ENCODE measurements around the gene PADI2. TPM values are rescaled to one million over a fixed set of nuclear protein-coding genes. Genes with fewer than 3 reads are reported as not detected.

Gene PADI2
- total RNA-seq, 1 donor from 2014 or later, result 15.2 TPM

DNA sequence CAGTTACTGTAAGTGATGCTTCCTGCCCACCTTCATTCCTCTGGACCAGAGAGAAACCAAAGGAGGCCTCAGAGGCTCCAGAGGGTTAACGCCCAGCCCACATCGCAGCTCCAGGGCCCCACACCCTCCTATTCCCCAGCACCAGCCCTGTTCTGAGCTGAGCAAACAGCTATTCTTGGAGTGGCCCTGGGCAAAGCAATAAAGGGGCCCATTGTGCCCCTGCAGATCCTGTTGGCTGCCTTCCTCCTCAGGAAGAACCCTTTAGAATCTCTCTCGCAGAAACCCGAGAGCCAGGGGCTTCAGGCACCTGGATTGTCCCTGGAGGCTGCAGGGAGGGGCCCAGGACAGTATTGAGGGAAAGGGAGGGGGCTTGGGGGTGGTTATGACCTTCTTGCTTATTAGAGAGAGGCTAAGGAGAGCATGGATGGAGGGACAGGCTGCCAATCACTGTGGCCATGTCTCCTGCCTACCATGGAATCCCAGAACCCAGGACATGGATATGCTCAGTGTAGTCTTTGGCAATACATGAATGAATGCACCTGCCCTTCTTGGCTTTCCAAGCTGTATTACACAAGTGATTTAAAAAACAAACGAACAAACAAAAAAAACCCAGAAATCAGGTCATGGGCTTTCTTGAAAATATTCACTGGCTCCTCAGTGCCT, 9.2 kb downstream of the PADI2 start:
- H3K4me3 ChIP-seq (ENCODE audit: low read depth, low read length), result no peak overlapping the region

DNA sequence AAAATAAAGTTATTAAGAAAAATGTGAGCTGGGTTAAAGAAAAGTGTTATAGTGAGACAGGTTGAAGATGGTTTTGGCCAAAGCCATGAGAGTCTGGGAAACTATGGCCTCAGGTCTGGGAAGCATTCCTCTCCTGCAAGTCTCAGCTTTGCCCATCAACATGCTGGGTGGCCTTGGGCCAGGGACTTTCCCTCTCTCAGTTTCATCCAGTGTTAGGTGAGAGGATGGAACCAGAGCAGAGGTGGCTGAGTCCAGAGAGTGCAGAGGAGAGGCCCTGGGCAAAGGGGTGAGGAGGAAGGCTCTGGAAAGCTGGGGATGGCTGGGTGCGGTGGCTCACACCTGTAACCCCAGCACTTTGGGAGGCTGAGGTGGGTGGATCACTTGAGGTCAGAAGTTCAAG, 10.5 kb downstream of the PADI2 start:
- H3K4me3 ChIP-seq (ENCODE audit: low read depth, low read length), result no peak overlapping the region
- TF ChIP-seq, protein P1, sequence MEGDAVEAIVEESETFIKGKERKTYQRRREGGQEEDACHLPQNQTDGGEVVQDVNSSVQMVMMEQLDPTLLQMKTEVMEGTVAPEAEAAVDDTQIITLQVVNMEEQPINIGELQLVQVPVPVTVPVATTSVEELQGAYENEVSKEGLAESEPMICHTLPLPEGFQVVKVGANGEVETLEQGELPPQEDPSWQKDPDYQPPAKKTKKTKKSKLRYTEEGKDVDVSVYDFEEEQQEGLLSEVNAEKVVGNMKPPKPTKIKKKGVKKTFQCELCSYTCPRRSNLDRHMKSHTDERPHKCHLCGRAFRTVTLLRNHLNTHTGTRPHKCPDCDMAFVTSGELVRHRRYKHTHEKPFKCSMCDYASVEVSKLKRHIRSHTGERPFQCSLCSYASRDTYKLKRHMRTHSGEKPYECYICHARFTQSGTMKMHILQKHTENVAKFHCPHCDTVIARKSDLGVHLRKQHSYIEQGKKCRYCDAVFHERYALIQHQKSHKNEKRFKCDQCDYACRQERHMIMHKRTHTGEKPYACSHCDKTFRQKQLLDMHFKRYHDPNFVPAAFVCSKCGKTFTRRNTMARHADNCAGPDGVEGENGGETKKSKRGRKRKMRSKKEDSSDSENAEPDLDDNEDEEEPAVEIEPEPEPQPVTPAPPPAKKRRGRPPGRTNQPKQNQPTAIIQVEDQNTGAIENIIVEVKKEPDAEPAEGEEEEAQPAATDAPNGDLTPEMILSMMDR (conservative IDR thresholded peaks at IDR 0.05; ENCODE audit: low read depth, low read length), result no peak
- DNase-seq (ENCODE audit: low read depth), result no peak

More for the DNA sequence above, 9.2 kb downstream of the PADI2 start:
- DNase-seq (ENCODE audit: low read depth), result no peak
- TF ChIP-seq, protein P1 (conservative IDR thresholded peaks at IDR 0.05; ENCODE audit: low read depth, low read length), result no peak

DNA sequence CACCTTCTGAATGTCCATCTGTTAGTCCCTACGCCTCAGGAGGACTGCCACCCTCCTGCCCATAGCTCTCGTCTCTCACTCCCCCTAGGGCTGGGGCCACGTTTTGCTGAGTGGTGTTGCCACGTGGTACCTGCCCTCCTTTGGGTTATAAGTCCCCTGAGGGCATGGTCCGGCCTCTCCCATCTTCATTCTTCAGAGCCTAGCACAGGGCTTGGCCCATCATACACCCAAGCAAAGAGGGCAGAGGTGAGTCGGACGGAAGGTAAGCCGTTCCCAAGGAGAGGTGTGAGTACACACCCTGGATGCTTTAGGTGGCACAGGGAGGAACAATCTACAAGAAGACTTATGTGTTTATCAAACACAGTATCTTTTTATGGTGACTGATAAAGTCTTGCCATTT, 10.9 kb downstream of the PADI2 start:
- no peak overlapping the region for H3K4me3 ChIP-seq (ENCODE audit: low read depth, low read length)
- TF ChIP-seq, protein P1 (conservative IDR thresholded peaks at IDR 0.05; ENCODE audit: low read depth, low read length), result no peak
- no peak for DNase-seq (ENCODE audit: low read depth)

DNA sequence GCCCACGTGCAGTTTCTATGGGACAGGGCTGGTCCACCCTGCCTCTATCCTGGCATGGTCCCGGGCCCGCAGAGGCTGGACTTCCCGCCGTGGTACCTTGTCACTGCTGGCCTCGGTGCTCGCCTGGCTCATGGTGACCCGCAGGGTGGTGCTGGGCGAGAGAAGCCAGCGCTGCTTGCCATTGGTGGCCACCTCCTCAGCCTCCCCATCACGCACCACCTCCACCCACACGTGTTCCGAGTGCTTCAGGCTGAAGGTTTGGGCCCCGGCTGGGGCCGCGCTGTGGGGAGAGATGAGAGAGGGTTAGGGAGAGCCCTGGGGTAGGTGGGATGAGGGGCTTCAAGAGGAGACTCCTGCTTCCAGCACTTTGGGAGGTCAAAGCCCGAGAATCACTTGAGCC, 14.5 kb downstream of the PADI2 start:
- H3K4me3 ChIP-seq (ENCODE audit: low read depth, low read length), result no peak overlapping the region
- DNase-seq (ENCODE audit: low read depth), result no peak
- TF ChIP-seq, protein P1 (conservative IDR thresholded peaks at IDR 0.05; ENCODE audit: low read depth, low read length), result no peak

DNA sequence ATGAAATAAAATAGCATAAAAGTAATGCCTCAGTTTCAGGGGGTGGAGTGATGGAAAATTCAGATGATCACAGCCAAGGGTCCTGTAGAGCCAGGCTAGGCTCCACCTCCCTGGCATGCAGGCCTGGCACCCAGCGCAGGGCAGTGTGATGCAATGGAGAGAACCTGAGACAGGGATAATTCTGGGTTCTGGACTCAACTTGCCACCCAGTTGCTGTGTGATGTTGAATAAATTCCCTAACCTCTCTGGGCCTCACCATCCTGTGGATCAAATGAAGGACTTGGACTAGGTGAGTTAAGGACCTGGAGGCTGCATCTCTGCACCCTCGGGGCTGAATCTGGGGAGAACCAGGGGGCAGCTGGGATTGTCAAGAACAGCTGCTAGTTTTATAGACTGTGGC, 17.0 kb downstream of the PADI2 start:
- no peak for DNase-seq (ENCODE audit: low read depth)
- no peak overlapping the region for H3K4me3 ChIP-seq (ENCODE audit: low read depth, low read length)
- TF ChIP-seq, protein P1 (conservative IDR thresholded peaks at IDR 0.05; ENCODE audit: low read depth, low read length), result no peak

DNA sequence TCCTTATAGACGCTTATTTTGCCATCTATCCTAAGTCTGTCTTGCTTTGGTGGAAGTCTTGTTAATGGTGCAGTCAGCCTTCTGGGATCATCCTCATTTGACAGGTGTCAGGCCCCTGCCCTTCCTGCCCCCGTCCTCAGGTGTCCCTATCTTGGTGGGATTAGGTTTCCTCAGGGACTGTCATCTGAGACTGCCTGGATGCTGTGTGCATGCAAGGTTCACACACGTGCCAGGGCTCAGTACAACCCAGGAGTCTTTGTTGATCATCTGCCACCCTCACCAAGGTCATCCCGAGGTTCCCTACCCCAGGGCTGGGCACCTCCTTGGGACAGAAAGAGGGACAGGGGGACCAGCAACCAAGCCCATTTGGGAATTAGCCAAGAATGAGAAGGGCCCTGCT, 18.0 kb downstream of the PADI2 start:
- DNase-seq (ENCODE audit: low read depth), result no peak
- TF ChIP-seq, protein P1 (conservative IDR thresholded peaks at IDR 0.05; ENCODE audit: low read depth, low read length), result no peak
- H3K4me3 ChIP-seq (ENCODE audit: low read depth, low read length), result no peak overlapping the region

Data from epithelial cell of proximal tubule (primary cell).